Aorta (tissue), 5 donors: ENCODE data around the gene FRK. TPM values are rescaled to one million over a fixed set of nuclear protein-coding genes. Genes with fewer than 3 reads are reported as not detected.

ENCODE experiments used
- ATAC-seq: fragments of 200-7000 bp; cut with Tn5 transposase; one replicate; pipeline ENCODE4 v1.9.1; 2022; ENCODE audit warnings: moderate library complexity; ENCODE audit not compliant: low FRiP score
- DNase-seq, 2 donors: peaks; one replicate each; pipeline ENCODE4 v3.0.0-alpha.2; 2020
- H3K27ac ChIP-seq, 2 donors: one replicate each; pipeline ENCODE4 v1.5.1; 2013; ENCODE audit warnings: low read length in 2 of 2, mild to moderate bottlenecking in 2 of 2, moderate library complexity in 2 of 2, control low read depth in 1 of 2, inconsistent platforms in 1 of 2, low read depth in 1 of 2
- H3K27me3 ChIP-seq, 2 donors: one replicate each; pipeline ENCODE4 v1.6.1; 2013; ENCODE audit warnings: control low read depth in 1 of 2, low read length in 1 of 2, mild to moderate bottlenecking in 1 of 2, moderate library complexity in 1 of 2; ENCODE audit not compliant: insufficient read depth in 2 of 2, control insufficient read depth in 1 of 2
- H3K36me3 ChIP-seq, 2 donors: one replicate each; pipeline ENCODE4 v1.6.1; 2013; ENCODE audit warnings: control low read depth in 1 of 2, low read length in 1 of 2, mild to moderate bottlenecking in 1 of 2; ENCODE audit not compliant: insufficient read depth in 2 of 2, control insufficient read depth in 1 of 2
- H3K4me1 ChIP-seq, 2 donors: one replicate each; pipeline ENCODE4 v1.6.1; 2013; ENCODE audit warnings: low read length in 2 of 2, control low read depth in 1 of 2, mild to moderate bottlenecking in 1 of 2, moderate library complexity in 1 of 2; ENCODE audit not compliant: insufficient read depth in 2 of 2, control insufficient read depth in 1 of 2
- H3K4me3 ChIP-seq, 2 donors: one replicate each; pipeline ENCODE4 v1.5.1; 2013; ENCODE audit warnings: low read length in 2 of 2, control low read depth in 1 of 2, mild to moderate bottlenecking in 1 of 2
- H3K9me3 ChIP-seq: one replicate; pipeline ENCODE4 v1.6.1; 2013; ENCODE audit warnings: mild to moderate bottlenecking, low read length; ENCODE audit not compliant: control insufficient read depth
- WGBS, 2 donors: extraction: QIAGEN DNeasy Blood & Tissue Kit; methylation state at CpG; one replicate each; pipeline ENCODE4 v1.1.7; 2013; 5-methylcytosine and 5-hydroxymethylcytosine counted together
- intact Hi-C, 2 donors: fragments of 100-400 bp; cut with DNase I; formaldehyde crosslinking; loops; one replicate each; pipeline versions ENCODE4 v1.14.2 to v1.15.0; 2022
- polyA plus RNA-seq, 2 donors: library from polyadenylated mRNA; stranded (reverse); fragments of 200-250 nt; gene quantifications; one replicate each; pipeline ENCODE4 v1.2.3, GENCODE V29; 2013
- total RNA-seq, 2 donors: library from RNA; stranded (reverse); fragmentation: NEBNext Ultra II Directional; extraction: Animal tissue kit (Norgen Biotek cat#: 25700); gene quantifications; one replicate each; pipeline ENCODE4 v1.2.1, GENCODE V29; 2021
- donor health status: healthy with polysubstance abuse.
- donor health status: Bipolar disorder and iron deficiency.
- donor health status: DM: no; HTN: no; CAD: no.
- donor health status: DM: no; HTN: no; CAD: no.
- donor health status: DM: yes; HTN: yes; CAD: no.

Gene FRK
- total and polyA plus RNA-seq, 4 donors = 1.8 to 18.3 (median 6.0) TPM

DNA sequence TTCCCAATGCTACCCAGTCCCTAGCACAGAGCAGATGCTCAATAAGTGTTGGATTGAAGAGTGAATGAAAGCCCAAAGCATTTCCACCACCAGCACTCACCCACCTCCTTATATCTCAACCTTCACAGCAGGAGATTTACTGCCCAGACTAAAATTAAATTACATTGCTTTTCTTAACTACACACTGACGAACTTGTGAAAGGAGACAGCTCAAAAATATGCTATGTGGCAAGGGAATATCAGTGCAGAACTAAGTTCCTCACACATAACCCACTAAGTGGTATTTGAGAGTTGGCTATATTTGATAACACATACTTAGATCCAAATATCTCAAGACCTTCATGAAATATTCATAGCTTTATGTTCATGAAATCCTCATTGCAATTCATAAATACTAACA lies 137.7 kb downstream of the FRK start:
- Histone ChIP-seq H3K4me3 (no peak overlapping the region), H3K27ac (peak overlapping the region in 1 of 2 donors; percentile 71), H3K27me3 (no peaks in the 10 kb centered on the region), H3K36me3 (no peaks in the 10 kb centered on the region), H3K4me1 (peaks cover 0 to 2% of the 10 kb centered on the region in 2 donors), H3K9me3 (no peaks in the 10 kb centered on the region)
- intact Hi-C loops = no loop called here
- ATAC-seq (no peak), DNase-seq (no peak)
- WGBS, 2 donors = 6 to 8% methylated on average over 1 of the region's 1 CpG

DNA sequence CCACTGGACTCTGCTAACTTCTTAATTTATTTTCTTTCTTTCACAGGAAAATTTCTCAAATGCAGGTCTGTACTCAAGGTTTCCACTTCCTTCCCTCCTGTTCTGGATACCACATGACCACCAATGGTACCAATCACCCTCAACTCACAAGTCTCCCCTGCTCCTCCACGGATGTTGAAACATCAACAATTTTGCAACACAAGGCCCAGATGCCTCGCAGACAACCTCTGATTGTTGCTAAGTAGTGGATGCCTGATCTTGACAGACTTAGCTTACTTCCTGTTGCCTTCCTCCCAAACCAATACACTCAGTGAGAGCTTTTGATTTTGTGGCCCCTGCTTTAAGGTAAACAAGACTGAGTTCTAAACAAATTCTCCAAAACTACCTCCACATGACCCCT lies 146.6 kb downstream of the FRK start:
- DNase-seq (no peak), ATAC-seq (no peak)
- H3K27me3 ChIP-seq = no peaks in the 10 kb centered on the region
- intact Hi-C loops = no loop called here
- H3K4me1 ChIP-seq = no peaks in the 10 kb centered on the region
- 61 to 67% methylated on average over 2 of the region's 2 CpGs for WGBS, 2 donors
- H3K27ac ChIP-seq = no peak overlapping the region
- no peaks in the 10 kb centered on the region for H3K9me3 ChIP-seq
- no peak overlapping the region for H3K4me3 ChIP-seq
- H3K36me3 ChIP-seq = no peaks in the 10 kb centered on the region

DNA sequence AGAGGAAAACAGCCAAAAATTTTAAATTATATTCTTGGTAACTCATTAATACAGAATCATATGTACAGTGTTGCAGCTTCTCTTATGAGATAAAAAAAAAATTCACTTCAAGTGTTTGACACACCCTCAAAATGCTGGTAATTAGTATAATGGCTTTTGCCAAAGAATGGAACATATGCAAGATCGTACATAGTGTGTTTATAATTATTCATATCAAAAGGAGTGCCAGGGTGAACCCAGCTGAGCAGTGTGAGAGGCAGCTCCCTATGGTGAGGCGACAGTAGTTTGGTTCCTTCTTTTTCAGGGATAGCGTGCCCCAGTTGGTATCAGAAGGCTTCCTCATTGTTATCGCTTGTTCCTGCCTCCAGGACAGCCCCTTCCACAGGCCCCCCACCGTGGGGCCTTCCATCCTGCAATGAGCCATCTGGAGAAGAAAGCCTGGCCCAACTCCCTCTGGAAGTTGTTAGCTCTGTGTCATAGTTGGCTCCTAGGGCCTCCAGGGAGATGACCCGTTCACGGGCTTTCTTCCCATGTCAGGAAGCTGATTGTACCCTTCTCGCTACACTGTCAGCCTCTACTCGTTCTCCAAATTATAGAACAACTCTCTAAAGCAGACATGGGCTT lies 150.7 kb downstream of the FRK start:
- no peaks in the 10 kb centered on the region for H3K27me3 ChIP-seq
- DNase-seq (no peak), ATAC-seq (no peak)
- 75 to 82% methylated on average over 9 of the region's 9 CpGs for WGBS, 2 donors
- H3K36me3 ChIP-seq = no peaks in the 10 kb centered on the region
- intact Hi-C loops = no loop called here
- no peaks in the 10 kb centered on the region for H3K4me1 ChIP-seq
- H3K4me3 ChIP-seq = no peak overlapping the region
- no peaks in the 10 kb centered on the region for H3K9me3 ChIP-seq
- H3K27ac ChIP-seq = no peak overlapping the region

DNA sequence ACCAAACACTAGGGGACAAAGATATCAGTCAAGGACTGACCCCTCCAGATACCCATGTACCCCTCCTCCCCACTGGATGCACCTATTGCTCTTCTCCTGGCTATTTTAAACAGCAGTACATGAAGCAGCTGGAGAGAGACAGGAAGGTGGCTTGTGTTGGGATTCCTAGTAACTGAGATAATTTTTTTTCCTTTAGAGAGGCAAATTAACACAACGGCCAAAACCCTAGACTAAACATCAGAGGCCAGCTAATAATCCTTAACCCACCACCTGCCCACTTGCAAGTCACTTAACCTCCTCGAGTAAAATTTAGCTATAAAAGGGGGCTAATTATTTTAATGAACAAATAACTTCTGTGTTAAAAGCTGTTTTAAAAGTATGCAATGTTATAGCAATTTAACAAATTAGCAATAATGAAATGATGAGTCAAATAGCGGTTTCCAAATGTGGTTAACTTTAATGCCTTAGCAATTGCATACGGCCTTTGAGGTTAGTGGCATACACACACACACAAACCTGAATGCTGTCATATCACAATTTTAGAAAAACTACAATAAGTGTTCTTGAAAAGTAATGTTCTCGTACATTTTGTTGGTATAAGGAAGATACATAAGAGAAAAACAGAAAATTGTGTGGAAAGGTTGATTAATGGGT lies 151.7 kb downstream of the FRK start:
- 84% methylated on average over 5 of the region's 5 CpGs for WGBS, 2 donors
- H3K27me3 ChIP-seq = no peaks in the 10 kb centered on the region
- H3K4me3 ChIP-seq = no peak overlapping the region

DNA sequence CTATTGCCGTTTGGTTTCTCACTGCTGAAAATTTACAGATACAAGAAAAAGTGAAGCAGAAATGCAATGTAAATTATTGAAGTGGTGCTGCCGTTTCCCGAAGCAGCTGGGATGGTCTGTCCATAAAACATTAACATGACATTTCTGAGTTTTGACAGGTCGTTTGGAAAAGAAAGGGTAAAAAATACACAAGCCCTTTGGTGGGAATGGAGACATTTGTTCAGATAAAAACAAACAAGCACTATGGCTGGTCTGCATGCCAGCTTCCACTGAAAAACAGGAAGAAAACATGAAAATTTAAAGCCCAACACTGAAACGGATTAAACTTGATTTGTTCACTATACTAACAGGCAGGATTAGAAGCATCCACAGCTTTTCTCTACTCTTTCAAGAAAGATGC lies 155.2 kb downstream of the FRK start:
- no peaks in the 10 kb centered on the region for H3K4me1 ChIP-seq
- H3K27me3 ChIP-seq = no peaks in the 10 kb centered on the region
- DNase-seq (no peak), ATAC-seq (no peak)
- 41 to 53% methylated on average over 5 of the region's 5 CpGs for WGBS, 2 donors
- no peak overlapping the region for H3K4me3 ChIP-seq
- intact Hi-C loops = no loop called here
- H3K9me3 ChIP-seq = no peaks in the 10 kb centered on the region
- H3K27ac ChIP-seq = no peak overlapping the region
- H3K36me3 ChIP-seq = no peaks in the 10 kb centered on the region

More for the DNA sequence above, 151.7 kb downstream of the FRK start:
- DNase-seq (no peak), ATAC-seq (no peak)
- no peak overlapping the region for H3K27ac ChIP-seq
- no peaks in the 10 kb centered on the region for H3K9me3 ChIP-seq
- intact Hi-C loops = no loop called here
- H3K4me1 ChIP-seq = no peaks in the 10 kb centered on the region
- H3K36me3 ChIP-seq = no peaks in the 10 kb centered on the region

DNA sequence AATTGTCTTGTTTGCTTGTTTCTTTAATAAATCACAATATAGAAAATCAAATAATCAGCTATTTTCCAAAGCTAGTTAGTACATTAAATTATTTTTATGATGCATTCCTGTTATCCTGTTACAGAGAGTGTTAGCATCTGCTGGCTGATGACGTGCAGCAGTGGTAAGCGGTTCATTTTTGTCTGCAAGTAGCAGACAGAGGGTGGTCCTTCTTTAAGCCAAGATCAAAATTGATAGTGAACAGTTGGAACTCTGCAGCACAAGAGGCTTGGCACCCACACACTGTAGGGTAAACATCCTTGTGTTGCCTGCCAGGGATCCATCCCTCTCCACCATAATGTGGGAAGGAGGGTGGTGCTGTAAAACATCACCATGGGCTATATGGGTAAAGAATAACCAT lies 158.3 kb downstream of the FRK start:
- no peaks in the 10 kb centered on the region for H3K4me1 ChIP-seq
- H3K27ac ChIP-seq = no peak overlapping the region
- no peaks in the 10 kb centered on the region for H3K9me3 ChIP-seq
- no peak overlapping the region for H3K4me3 ChIP-seq
- H3K36me3 ChIP-seq = no peaks in the 10 kb centered on the region
- DNase-seq = no peak
- H3K27me3 ChIP-seq = no peaks in the 10 kb centered on the region
- WGBS, 2 donors = 90 to 95% methylated on average over 2 of the region's 2 CpGs
- intact Hi-C loops = no loop called here
- ATAC-seq = no peak

DNA sequence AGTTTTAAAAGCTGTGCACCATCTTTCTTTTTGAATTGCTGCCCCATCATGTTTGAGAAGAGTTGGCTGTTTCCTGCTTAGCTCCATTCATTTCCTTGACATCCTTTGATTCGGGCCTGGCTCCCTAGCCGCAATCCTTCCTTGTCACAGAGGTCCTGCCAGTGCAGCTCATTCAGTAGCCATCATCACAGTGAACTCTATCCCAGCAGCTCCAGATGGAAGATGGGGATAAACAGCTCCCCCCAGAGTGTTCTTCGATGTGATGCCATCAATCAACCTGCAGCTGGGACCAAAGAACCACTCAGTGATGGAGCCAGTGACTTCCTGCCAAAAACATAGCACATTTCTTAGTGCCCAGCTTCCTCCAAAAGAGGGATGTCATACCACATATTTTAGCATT lies 158.8 kb downstream of the FRK start:
- WGBS, 2 donors = 61 to 67% methylated on average over 3 of the region's 3 CpGs

DNA sequence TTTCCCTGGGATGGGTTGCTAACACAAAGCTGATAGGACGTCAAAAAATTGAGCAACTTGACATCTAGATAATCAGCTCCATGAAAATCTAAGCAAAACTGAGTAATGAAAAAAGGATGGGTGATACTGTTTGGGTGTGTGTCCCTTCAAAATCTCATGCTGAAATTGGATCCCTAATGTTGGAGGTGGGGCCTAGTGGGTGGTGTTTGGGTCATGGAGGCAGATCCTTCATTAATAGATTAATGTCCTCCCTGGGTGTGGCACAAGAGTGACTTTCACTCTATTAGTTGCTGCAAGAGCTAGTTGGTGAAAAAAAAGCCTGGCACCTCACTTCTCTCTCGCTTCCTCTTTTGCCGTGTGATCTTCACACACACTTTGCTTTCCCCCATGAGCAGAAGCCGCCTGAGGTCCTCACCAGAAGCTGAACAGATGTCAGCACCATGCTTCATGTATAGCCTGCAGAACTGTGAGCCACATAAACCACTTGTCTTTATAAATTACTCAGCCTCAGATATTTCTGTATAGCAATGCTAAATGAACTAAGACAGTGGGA lies 160.9 kb downstream of the FRK start:
- Histone ChIP-seq H3K27ac (no peak overlapping the region), H3K36me3 (no peaks in the 10 kb centered on the region), H3K27me3 (no peaks in the 10 kb centered on the region), H3K4me1 (no peaks in the 10 kb centered on the region), H3K9me3 (no peaks in the 10 kb centered on the region), H3K4me3 (no peak overlapping the region)
- intact Hi-C loops = loop anchor here (5.0 kb wide), 1 partner anchor 1153 kb away; no protein-coding TSS in a partner anchor
- DNase-seq (no peak), ATAC-seq (no peak)
- WGBS, 2 donors = 93 to 95% methylated on average over 4 of the region's 4 CpGs

More for the DNA sequence above, 158.8 kb downstream of the FRK start:
- no peak overlapping the region for H3K27ac ChIP-seq
- no peaks in the 10 kb centered on the region for H3K36me3 ChIP-seq
- H3K27me3 ChIP-seq = no peaks in the 10 kb centered on the region
- H3K9me3 ChIP-seq = no peaks in the 10 kb centered on the region
- no peak for ATAC-seq
- H3K4me1 ChIP-seq = no peaks in the 10 kb centered on the region
- intact Hi-C loops = no loop called here
- no peak for DNase-seq
- no peak overlapping the region for H3K4me3 ChIP-seq

DNA sequence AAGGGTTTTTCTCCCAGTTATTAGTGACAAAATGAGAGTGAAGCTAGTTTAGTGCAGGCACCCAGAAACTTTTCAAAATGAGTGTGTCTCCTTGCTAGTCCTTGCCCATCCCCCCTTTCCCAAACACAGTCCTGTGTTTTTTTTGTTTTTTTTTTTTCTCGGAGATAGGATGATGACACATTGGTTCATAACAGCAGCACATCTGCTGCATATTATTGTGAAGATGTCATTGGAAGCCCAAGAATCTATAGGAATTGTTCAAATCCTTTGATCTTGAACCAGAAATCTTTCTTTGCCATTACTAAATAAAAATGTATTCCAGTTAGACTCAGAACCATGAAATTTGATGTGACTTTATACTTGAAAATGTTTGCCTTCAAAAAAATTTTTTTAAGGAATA lies 162.4 kb downstream of the FRK start:
- no peak for ATAC-seq
- Histone ChIP-seq H3K27me3 (no peaks in the 10 kb centered on the region), H3K4me3 (no peak overlapping the region), H3K36me3 (no peaks in the 10 kb centered on the region), H3K4me1 (no peaks in the 10 kb centered on the region), H3K9me3 (no peaks in the 10 kb centered on the region), H3K27ac (no peak overlapping the region)
- DNase-seq = no peak
- intact Hi-C loops = loop anchor here (5.0 kb wide), 1 partner anchor 1151 kb away; no protein-coding TSS in a partner anchor
- WGBS, 2 donors = 14 to 32% methylated on average over 1 of the region's 1 CpG
